CD14-positive monocyte (primary cell): ENCODE results near the gene BPI. TPM values are rescaled to one million over a fixed set of nuclear protein-coding genes. Genes with fewer than 3 reads are reported as not detected.

Experiments
- DNase-seq, 3 donors: peaks; one replicate each; pipeline ENCODE4 v3.0.0-alpha.2; 2011 to 2022
- H2AFZ ChIP-seq: 2 replicates; pipeline ENCODE4 v1.6.0; 2012; ENCODE audit warnings: mild to moderate bottlenecking, low read depth, low read length, inconsistent platforms; ENCODE audit not compliant: insufficient read depth, poor library complexity, severe bottlenecking
- H3K27ac ChIP-seq, 2 donors: 1 replicate in 1 of 2; 2 replicates in 1 of 2; pipeline ENCODE4 v1.5.1; 2012 to 2013; ENCODE audit warnings: low read length in 2 of 2, control low read depth in 1 of 2, inconsistent platforms in 1 of 2, low read depth in 1 of 2, mild to moderate bottlenecking in 1 of 2
- H3K27me3 ChIP-seq, 2 donors: one replicate each; pipeline versions ENCODE4 v1.6.0 to v1.6.1; 2011 to 2013; ENCODE audit warnings: low read length in 2 of 2; ENCODE audit not compliant: control insufficient read depth in 2 of 2, insufficient read depth in 2 of 2
- H3K36me3 ChIP-seq, 2 donors: replicated peaks in 1 of 2; 1 replicate in 1 of 2; 2 replicates in 1 of 2; pipeline versions ENCODE4 v1.5.1 to v1.6.1; 2012 to 2013; ENCODE audit warnings: low read length in 2 of 2, control low read depth in 1 of 2, inconsistent platforms in 1 of 2, mild to moderate bottlenecking in 1 of 2; ENCODE audit not compliant: insufficient read depth in 2 of 2, control insufficient read depth in 1 of 2
- H3K4me1 ChIP-seq, 2 donors: 1 replicate in 1 of 2; 2 replicates in 1 of 2; pipeline versions ENCODE4 v1.5.1 to v1.6.1; 2012 to 2013; ENCODE audit warnings: low read length in 2 of 2, control low read depth in 1 of 2, inconsistent platforms in 1 of 2, mild to moderate bottlenecking in 1 of 2, moderate library complexity in 1 of 2; ENCODE audit not compliant: insufficient read depth in 2 of 2, control insufficient read depth in 1 of 2
- H3K4me2 ChIP-seq: replicated peaks from 2 replicates; pipeline ENCODE3; 2012; ENCODE audit warnings: low read length, moderate library complexity, mild to moderate bottlenecking; ENCODE audit not compliant: poor library complexity, severe bottlenecking; ENCODE audit errors: extremely low read depth
- H3K4me3 ChIP-seq, 3 experiments: fragments of 200-600 bp in 1 of 3; sonication (generic) in 1 of 3; replicated peaks in 1 of 3; 1 replicate in 2 of 3; 2 replicates in 1 of 3; pipeline ENCODE4 v1.5.1; 2011 to 2013; ENCODE audit warnings: low read length in 3 of 3, mild to moderate bottlenecking in 3 of 3, control low read depth in 2 of 3, low read depth in 2 of 3, inconsistent platforms in 1 of 3, moderate library complexity in 1 of 3
- H3K79me2 ChIP-seq: 2 replicates; pipeline ENCODE4 v1.6.0; 2012; ENCODE audit warnings: mild to moderate bottlenecking, control low read depth, inconsistent platforms, low read length, moderate library complexity; ENCODE audit not compliant: insufficient read depth
- H3K9ac ChIP-seq: 2 replicates; pipeline ENCODE4 v1.6.0; 2017; ENCODE audit warnings: low read length, mild to moderate bottlenecking; ENCODE audit not compliant: insufficient read depth, poor library complexity, severe bottlenecking
- H3K9me3 ChIP-seq, 2 donors: replicated peaks in 1 of 2; 1 replicate in 1 of 2; 2 replicates in 1 of 2; pipeline versions ENCODE4 v1.5.1 to v1.6.1; 2012 to 2013; ENCODE audit warnings: low read length in 2 of 2, control low read depth in 1 of 2; ENCODE audit not compliant: control insufficient read depth in 1 of 2, insufficient read depth in 1 of 2
- H4K20me1 ChIP-seq: 2 replicates; pipeline ENCODE4 v1.6.0; 2012; ENCODE audit warnings: mild to moderate bottlenecking, low read length, control low read depth, moderate library complexity; ENCODE audit not compliant: insufficient read depth
- H3K27ac Mint-ChIP-seq, 7 donors: one replicate each; pipeline ENCODE4 v1.8.0; 2020; ENCODE audit warnings: mild to moderate bottlenecking in 7 of 7, mixed read lengths in 7 of 7, moderate library complexity in 6 of 7, inconsistent platforms in 2 of 7
- H3K27me3 Mint-ChIP-seq, 3 donors: one replicate each; pipeline ENCODE4 v1.8.0; 2021 to 2022; ENCODE audit warnings: low read depth in 3 of 3, mild to moderate bottlenecking in 3 of 3, mixed read lengths in 3 of 3, moderate library complexity in 3 of 3, inconsistent platforms in 1 of 3
- H3K36me3 Mint-ChIP-seq, 2 donors: one replicate each; pipeline ENCODE4 v1.8.0; 2020; ENCODE audit warnings: mixed read lengths in 2 of 2, inconsistent platforms in 1 of 2, mild to moderate bottlenecking in 1 of 2
- H3K4me1 Mint-ChIP-seq: one replicate; pipeline ENCODE4 v1.8.0; 2020; ENCODE audit warnings: mild to moderate bottlenecking, mixed read lengths
- H3K4me3 Mint-ChIP-seq, 2 donors: one replicate each; pipeline ENCODE4 v1.8.0; 2020; ENCODE audit warnings: mild to moderate bottlenecking in 2 of 2, mixed read lengths in 2 of 2, moderate library complexity in 1 of 2
- H3K9me3 Mint-ChIP-seq, 7 donors: one replicate each; pipeline ENCODE4 v1.8.0; 2020 to 2022; ENCODE audit warnings: mixed read lengths in 7 of 7, mild to moderate bottlenecking in 6 of 7, moderate library complexity in 6 of 7, inconsistent platforms in 2 of 7
- CTCF ChIP-seq: fragments of 200-600 bp; IDR thresholded peaks from one replicate; pipeline ENCODE4 v1.8.0; 2022; ENCODE audit warnings: antibody characterized with exemption, mild to moderate bottlenecking
- WGBS: methylation state at CpG from one replicate; pipeline ENCODE4 v1.1.5; 2013; ENCODE audit warnings: missing lambda C conversion rate; ENCODE audit not compliant: insufficient coverage; 5-methylcytosine and 5-hydroxymethylcytosine counted together
- intact Hi-C, 2 donors: fragments of 100-400 bp; cut with micrococcal nuclease; formaldehyde crosslinking; loops; one replicate each; pipeline versions ENCODE4 v1.15.0 to v1.15.1; 2023
- polyA plus RNA-seq, 3 donors: library from polyadenylated mRNA; depleted of rRNA in 1 of 3; unstranded in 2 of 3; stranded (reverse) in 1 of 3; fragments of 300-500 nt in 2 of 3; fragments of >200 nt in 1 of 3; fragmentation: Illumina TruSeq in 2 of 3; gene quantifications; 1 replicate in 2 of 3; 2 replicates in 1 of 3; pipeline ENCODE4 v1.2.3, GENCODE V29; 2012 to 2021

BPI gene
- polyA plus RNA-seq, 3 donors = 8.2 to 9.0 (median 8.7) TPM

GRCh38 chr20:38345643-38346042 is 41.7 kb downstream of the BPI start:
- H3K9me3 Mint-ChIP-seq = peaks cover 0 to 4% (median 0%) of the 10 kb centered on the region in 7 donors
- Histone ChIP-seq H3K27ac (no peak overlapping the region), H3K4me3 (no peak overlapping the region), H4K20me1 (no peaks in the 10 kb centered on the region), H3K79me2 (no peaks in the 10 kb centered on the region), H3K9ac (no peak overlapping the region), H3K27me3 (no peaks in the 10 kb centered on the region), H3K9me3 (no peaks in the 10 kb centered on the region), H2AFZ (no peak overlapping the region), H3K4me1 (no peaks in the 10 kb centered on the region), H3K4me2 (no peak overlapping the region), H3K36me3 (no peaks in the 10 kb centered on the region)
- DNase-seq = no peak
- H3K27ac Mint-ChIP-seq = no peak overlapping the region
- intact Hi-C loops = no loop called here
- TF ChIP-seq CTCF = no peak
- H3K36me3 Mint-ChIP-seq = no peaks in the 10 kb centered on the region
- no CpG with 5 or more reads among the region's 2 CpGs for WGBS
- no peak overlapping the region for H3K4me3 Mint-ChIP-seq
- H3K4me1 Mint-ChIP-seq = no peaks in the 10 kb centered on the region
- H3K27me3 Mint-ChIP-seq = peaks cover 9 to 11% (median 11%) of the 10 kb centered on the region in 3 donors

- intact Hi-C loops = no loop called here
- no peaks in the 10 kb centered on the region for H3K4me1 Mint-ChIP-seq
- no peak for TF ChIP-seq CTCF
- peaks cover 0 to 4% (median 0%) of the 10 kb centered on the region in 7 donors for H3K9me3 Mint-ChIP-seq
- DNase-seq = no peak
- Histone ChIP-seq H2AFZ (no peak within 1 kb of the TSS), H3K4me1 (no peaks in the 10 kb centered on the region), H3K4me2 (no peak within 1 kb of the TSS), H3K4me3 (no peak within 1 kb of the TSS), H4K20me1 (no peaks in the 10 kb centered on the region), H3K79me2 (no peaks in the 10 kb centered on the region), H3K27me3 (no peaks in the 10 kb centered on the region), H3K36me3 (no peaks in the 10 kb centered on the region), H3K9ac (no peak within 1 kb of the TSS), H3K27ac (no peak within 1 kb of the TSS), H3K9me3 (no peaks in the 10 kb centered on the region)
- WGBS = 80% methylated on average over 8 of the region's 8 CpGs
- no peaks in the 10 kb centered on the region for H3K36me3 Mint-ChIP-seq
- no peak within 1 kb of the TSS for H3K4me3 Mint-ChIP-seq
- peaks cover 9 to 13% (median 11%) of the 10 kb centered on the region in 3 donors for H3K27me3 Mint-ChIP-seq
- no peak within 1 kb of the TSS for H3K27ac Mint-ChIP-seq
Measured at GRCh38 chr20:38346247-38346651, 42.3 kb downstream of the BPI start, which contains the start of gene LBP. LBP (plus strand) TSS chr20:38346482; CDS start chr20:38346517, 35 bp downstream.
